Stimulated activated CD4-positive, alpha-beta T cell treated with anti-CD3 and anti-CD28 coated beads, Interleukin-1b, Interleukin-23, amount 100 ng/mL, for 4 hours (primary cell): ENCODE results near the gene KHDC4.

Experiments used
- DNase-seq, 2 donors: peaks; one replicate each; pipeline ENCODE4 v3.0.0-alpha.2; 2020; ENCODE audit warnings: low read depth in 2 of 2

Gene KHDC4

GRCh38 chr1:155969377-155969791 lies 35.2 kb upstream of the KHDC4 start:
- DNase-seq = no peak

- no peak for DNase-seq
Observed at GRCh38 chr1:155968670-155969069, 34.5 kb upstream of the KHDC4 start.

- DNase-seq = no peak
Observed at GRCh38 chr1:155968051-155968400, 33.8 kb upstream of the KHDC4 start.

- no peak for DNase-seq
Observed at GRCh38 chr1:155967341-155968050, 33.3 kb upstream of the KHDC4 start.

- DNase-seq = no peak
Observed at GRCh38 chr1:155966750-155967149, 32.5 kb upstream of the KHDC4 start.

- DNase-seq = no peak
Observed at GRCh38 chr1:155966135-155966534, 31.9 kb upstream of the KHDC4 start.

GRCh38 chr1:155964193-155964592 lies 30.0 kb upstream of the KHDC4 start:
- DNase-seq = no peak

GRCh38 chr1:155962599-155963211 lies 28.5 kb upstream of the KHDC4 start:
- no peak for DNase-seq

GRCh38 chr1:155961937-155962336 lies 27.7 kb upstream of the KHDC4 start:
- no peak for DNase-seq

GRCh38 chr1:155960081-155960745 lies 26.0 kb upstream of the KHDC4 start:
- DNase-seq = no peak

- no peak for DNase-seq
Observed at GRCh38 chr1:155957411-155957915, 23.2 kb upstream of the KHDC4 start.

GRCh38 chr1:155954645-155955044 lies 20.4 kb upstream of the KHDC4 start:
- no peak for DNase-seq

GRCh38 chr1:155952505-155952890 lies 18.3 kb upstream of the KHDC4 start:
- no peak for DNase-seq

- no peak for DNase-seq
Observed at GRCh38 chr1:155951753-155952504, 17.7 kb upstream of the KHDC4 start.

- no peak for DNase-seq
Observed at GRCh38 chr1:155950829-155951228, 16.6 kb upstream of the KHDC4 start.

GRCh38 chr1:155947741-155948140 lies 13.5 kb upstream of the KHDC4 start:
- no peak for DNase-seq

- no peak for DNase-seq
Observed at GRCh38 chr1:155947292-155947691, 13.1 kb upstream of the KHDC4 start.

GRCh38 chr1:155946633-155947219 lies 12.5 kb upstream of the KHDC4 start:
- DNase-seq = no peak

GRCh38 chr1:155944444-155944799 lies 10.2 kb upstream of the KHDC4 start:
- no peak for DNase-seq

GRCh38 chr1:155942578-155943141 lies 8.4 kb upstream of the KHDC4 start:
- no peak for DNase-seq

GRCh38 chr1:155941845-155942531 lies 7.8 kb upstream of the KHDC4 start:
- DNase-seq = no peak
